Dermis microvascular lymphatic vessel endothelial cell (primary cell): ENCODE data around the gene ZNF785. TPM values are rescaled to one million over a fixed set of nuclear protein-coding genes. Genes with fewer than 3 reads are reported as not detected.
A peak's percentile ranks its signal among the peaks of the same experiment; 100 is the strongest.
"Not testable (repeated sequence)": the region's sequence is repeated elsewhere in the genome, so short reads cannot be mapped to it uniquely, and the experiment has no call there.

Experiments
- DNase-seq, 2 donors: peaks; one replicate each; pipeline versions ENCODE4 v3.0.0 to v3.0.0-alpha.2; 2010; ENCODE audit warnings: low read depth in 2 of 2
- total RNA-seq: library from RNA; depleted of rRNA; stranded (reverse); fragments of >200 nt; gene quantifications from 2 replicates; pipeline ENCODE4 v1.2.1, GENCODE V29; 2014

The ZNF785 gene
- total RNA-seq = 6.4 and 9.6 TPM in 2 replicates

DNA sequence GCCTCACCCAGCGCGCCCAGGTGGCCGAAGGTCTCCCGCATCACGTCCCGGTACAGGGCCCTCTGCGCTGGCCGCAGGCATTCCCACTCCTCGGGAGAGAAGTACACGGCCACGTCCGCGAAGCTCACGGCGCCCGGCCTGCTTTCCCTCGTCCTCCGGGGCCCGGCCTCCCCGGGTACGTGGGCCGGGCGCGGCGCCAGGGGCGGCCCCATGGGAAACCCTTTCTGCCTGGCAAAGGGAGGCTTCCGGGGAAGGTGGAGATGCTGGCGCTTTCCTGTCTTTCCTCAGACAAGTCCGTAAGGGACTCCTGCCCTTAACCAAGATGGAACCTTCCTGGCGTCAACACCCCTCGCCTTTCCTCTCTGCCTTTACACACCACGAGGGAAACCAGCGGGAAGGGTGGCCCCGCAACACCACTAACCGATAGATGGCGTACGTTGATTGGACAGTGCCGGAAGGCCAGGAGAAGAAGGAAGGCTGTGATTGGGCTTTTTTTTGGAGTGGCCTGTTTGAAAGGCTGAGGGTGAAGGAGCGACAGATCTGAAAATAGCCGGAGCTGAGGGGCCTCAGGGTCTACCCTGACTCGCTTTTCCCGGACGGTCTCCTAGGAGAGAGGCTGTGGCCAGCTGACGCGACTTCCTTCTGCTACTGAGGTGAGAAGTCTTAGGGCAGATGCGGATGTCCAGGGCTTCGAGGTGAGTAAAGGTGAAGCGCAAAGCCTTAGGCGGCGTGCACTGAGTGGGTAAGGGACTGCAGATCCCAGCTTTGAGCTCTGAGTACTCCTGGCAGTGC, at the start of gene ZNF785:
ZNF785 (minus strand) TSS at position 298 of the 792 bp plus-strand sequence; CDS start at position 212, 86 bp downstream.
- peak; percentile 97 to 99 for DNase-seq

DNA sequence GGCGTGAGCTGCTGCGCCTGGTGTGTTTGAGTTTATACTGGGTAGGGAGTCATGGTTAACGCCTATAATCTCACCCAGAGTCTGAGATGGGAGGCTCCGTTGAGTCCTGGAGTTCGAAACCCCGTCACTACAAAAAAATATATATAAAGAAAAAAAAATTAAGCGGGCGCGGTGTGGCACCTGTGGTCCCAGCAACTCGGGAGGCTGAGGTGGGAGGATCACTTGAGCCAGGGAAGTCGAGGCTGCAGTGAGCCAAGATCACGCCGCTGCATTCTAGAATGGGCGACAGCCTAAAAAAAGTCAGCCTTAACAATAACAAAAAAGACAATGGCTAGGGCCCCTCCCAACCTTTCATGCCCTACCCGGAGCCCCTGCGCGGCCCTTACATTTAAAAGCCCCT, 48.0 kb upstream of the ZNF785 start:
- DNase-seq = no peak

DNA sequence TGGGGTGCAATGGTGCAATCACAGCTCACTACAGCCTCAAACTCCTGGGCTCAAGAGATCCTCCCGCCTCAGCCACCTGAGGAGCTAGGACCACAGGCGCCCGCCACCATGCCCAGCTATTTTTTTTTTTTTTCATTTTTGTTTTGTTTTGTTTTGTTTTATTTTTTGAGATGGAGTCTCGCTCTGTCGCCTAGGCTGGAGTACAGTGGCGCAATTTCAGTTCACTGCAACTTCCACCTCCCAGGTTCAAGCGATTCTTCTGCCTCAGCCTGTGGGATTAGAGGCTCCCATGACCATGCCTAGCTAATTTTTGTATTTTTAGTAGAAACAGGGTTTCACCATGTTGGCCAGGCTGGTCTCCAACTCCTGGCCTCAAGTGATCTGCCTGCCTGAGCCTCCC, 47.0 kb upstream of the ZNF785 start:
- not testable (repeated sequence) for DNase-seq

DNA sequence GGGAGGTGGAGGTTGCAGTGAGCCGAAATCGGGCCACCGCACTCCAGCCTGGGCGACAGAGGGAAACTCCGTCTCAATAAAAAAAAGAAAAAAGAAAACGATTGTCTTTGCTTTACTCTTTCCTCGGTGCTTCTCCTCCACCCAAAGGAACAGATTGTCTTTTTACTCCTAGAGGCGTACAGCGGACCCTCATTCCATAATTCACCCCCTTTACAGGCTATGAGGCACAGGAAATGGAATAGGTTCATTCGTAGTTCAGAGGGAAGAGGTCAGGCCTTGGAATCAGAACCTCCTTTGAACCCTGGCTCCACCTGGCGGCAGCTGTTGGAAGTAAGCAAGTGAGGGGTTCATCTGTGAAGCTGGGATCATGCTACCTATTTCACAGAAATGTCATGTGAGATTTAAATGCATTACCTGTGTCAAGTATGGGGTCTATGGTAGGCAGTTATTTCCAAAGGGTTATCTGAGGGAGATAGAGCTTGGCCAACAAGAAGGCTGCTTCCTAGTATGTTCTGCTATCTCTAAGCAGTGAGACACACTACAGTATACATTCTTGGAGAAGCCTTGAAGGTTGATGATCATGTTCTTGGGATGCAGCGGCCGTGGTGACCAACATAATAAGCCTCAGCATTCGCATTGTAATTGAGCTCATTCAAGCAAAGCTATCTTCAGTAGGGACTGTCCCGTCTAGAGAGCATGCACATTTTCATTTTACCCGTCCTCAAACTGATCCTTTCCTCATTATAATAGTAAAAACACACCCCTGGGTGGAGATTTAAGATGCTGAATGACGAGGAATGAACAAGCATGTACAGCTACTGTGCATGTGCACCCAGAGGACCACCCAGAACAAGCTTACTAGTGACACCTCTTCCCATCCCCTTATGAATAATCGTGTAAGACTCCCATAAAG, 43.4 kb upstream of the ZNF785 start:
- DNase-seq = peak; percentile 54 to 70

DNA sequence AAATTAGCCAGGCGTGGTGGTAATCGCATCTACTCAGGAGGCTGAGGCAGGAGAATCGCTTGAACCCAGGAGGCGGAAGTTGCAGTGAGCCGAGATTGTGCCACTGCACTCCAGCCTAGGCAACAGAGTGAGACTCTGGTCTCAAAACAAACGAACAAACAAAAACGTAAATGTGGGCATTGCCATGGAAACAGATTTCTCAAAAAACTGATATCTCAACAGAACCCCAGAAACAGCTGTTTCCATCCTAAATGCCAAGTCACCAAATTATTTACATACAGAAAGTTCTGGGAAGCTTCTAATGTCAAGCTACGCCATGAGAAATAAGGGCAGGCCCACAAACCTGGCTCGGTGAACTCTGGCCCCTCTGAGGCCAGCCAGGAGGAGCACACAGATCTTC, 40.7 kb upstream of the ZNF785 start:
- no peak for DNase-seq

DNA sequence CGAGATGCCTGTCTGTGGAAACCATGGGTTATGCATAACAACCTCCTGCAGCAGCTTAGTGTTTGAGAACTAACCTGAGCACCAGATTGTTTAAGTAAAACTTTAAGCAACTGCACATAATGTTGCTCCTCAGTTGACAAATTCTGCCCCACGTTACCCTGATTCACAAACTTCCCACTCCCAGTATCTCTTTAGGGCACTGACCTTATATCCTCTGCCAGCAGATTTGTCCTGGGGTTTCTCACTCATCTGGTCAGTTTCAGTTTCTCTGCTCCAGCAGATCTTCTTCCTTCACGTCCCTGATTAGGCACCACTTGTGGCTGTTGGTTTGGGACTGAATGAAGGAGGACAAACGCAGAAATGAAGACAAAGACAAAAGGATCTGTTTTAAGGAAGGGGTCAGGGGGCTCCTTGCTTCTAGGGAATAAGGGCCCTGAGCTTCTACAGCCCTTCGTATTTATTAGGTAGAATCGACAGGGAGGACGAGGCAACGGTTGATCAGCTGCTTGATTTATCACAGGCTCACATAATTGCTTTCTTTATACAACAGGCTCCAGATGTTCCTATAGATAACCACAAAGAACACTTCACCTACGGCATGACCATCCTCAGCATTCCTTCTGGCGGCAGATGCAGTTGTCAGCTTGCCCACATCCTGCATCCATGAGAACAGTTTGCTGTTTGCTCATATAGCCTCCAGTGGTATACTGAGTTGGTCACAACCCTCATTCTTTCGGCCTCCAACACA, 38.2 kb upstream of the ZNF785 start:
- DNase-seq = no peak

DNA sequence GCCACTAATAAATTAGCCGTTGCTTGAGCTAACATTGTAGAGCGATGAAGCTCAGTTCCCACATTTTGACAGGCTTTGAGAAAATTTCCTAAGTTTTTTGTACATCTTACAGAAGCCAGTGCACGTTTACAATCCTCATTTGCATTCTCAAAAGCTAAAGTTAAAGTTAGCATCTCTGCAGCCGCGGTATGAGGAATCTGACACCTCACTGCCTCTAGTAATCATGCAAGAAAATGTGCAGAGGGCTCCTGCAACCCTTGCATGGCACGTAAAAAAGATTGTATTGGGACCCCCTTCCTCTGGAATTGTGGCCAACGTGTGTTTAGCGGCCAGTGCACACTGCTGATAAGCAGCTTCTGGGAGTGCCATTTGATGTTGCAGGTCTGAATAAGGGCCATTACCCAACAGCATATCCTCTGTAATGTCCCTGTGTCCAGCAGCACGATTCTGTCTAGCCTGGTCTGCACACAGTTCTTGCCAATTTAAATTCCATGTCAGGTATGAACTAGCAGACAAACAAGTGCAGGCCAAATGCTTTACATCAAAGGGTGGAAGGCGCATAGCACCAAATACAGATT, 37.0 kb upstream of the ZNF785 start:
- DNase-seq = no peak

DNA sequence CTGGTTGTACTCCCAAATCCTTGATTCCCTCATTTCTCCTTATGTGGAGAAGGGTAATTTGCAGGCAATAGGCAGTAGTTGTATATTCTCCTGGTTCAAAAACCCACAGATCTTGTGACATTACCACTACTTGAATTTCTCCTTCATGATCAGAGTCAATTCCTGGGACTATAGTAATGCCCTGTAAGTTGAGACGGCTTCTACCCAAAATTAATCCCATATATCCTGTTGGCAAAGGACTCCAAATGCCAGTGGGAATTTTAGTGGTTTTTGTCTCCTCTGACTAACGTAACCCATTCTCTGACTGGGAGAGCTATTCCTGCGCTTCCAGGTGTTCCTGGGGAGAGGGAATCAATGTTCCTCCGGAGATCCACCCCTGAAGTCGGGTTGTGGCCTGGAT, 36.3 kb upstream of the ZNF785 start:
- DNase-seq = no peak

DNA sequence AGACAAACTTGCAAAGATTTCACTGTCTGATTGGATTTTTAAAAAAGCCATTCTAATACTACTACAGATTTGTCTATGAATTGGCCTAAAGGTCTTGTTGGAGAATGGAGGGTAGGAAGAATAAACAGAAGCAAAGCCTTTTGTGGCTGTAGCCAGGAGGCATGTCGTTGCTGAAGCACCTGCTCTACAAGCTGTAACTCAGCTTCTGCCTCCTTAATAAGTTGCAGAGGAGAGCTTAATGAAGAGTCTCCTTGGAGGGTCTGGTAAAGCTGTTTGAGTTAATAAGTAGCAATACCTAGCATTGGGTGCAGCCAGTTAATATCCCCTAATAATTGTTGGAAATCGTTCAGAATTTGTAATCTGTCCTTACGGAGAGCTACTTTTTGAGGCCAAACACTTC, 34.7 kb upstream of the ZNF785 start:
- no peak for DNase-seq

DNA sequence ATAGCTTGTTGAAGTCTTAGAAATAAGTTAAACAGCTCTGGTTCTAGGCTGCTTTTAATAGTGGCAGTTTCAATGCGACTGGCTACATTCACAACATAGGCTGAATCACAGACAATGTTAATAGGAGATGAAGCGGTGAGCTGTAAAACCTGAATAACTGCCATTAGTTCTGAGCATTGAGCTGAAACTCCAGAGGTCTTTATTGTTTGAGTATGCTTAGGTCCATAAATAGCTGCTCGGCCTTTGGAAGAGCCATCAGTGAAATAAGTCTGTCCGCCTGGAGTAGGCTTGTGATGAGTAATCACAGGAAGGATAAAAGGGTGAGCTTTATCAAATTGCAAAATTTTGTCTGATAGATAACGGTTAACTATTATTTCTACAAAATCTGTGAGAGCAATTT, 34.1 kb upstream of the ZNF785 start:
- no peak for DNase-seq

DNA sequence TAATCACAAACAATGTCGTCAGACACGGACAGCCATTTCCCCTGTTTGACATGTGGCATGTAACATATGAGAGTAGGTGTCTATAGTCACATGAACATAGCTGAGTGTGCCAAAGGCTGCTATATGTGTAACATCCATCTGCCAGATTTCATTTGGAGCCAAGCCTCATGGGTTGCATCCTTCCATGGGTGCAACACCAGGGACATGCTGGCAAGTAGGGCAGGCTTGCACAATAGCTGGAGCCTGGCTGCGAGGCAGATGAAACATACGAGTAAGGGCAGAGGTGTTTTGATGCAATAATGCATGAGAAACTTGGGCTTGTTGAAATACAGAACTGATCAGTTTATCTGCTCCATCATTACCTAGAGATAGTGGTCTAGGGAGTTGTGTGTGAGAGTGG, 33.7 kb upstream of the ZNF785 start:
- DNase-seq = no peak

DNA sequence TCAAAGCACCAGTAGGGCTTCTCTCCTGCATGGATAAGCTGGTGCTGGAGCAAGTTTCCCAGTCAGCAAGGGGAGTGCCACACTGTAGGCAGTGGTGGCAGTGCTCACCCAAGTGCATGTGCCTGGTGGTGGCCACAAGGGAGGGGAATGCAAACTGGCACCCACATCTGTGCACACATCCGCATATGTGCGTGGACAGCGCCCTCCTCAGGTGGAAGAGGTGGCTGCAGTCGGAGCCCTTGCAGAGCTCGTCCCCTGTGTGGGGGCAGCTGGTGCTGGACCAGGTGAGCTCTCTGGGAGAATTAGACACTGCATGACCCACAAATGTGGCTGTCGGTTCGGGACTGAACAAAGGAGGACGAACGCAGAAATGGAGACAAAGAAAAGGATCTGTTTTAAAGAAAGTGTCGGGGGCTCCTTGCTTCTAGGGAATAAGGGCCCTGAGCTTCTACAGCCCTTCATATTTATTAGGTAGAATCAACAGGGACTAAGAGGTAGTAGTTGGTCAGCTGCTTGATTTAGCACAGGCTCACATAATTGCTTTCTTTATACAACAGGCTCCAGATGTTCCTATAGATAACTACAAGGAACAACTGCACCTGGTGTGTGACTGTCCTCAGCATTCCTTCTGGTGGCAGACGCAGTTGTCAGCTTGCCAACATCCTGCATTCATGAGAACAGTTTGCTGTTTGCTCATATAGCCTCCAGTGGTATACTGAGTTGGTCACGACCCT, 30.0 kb upstream of the ZNF785 start:
- DNase-seq = peak in 1 of 2 donors; percentile 58

DNA sequence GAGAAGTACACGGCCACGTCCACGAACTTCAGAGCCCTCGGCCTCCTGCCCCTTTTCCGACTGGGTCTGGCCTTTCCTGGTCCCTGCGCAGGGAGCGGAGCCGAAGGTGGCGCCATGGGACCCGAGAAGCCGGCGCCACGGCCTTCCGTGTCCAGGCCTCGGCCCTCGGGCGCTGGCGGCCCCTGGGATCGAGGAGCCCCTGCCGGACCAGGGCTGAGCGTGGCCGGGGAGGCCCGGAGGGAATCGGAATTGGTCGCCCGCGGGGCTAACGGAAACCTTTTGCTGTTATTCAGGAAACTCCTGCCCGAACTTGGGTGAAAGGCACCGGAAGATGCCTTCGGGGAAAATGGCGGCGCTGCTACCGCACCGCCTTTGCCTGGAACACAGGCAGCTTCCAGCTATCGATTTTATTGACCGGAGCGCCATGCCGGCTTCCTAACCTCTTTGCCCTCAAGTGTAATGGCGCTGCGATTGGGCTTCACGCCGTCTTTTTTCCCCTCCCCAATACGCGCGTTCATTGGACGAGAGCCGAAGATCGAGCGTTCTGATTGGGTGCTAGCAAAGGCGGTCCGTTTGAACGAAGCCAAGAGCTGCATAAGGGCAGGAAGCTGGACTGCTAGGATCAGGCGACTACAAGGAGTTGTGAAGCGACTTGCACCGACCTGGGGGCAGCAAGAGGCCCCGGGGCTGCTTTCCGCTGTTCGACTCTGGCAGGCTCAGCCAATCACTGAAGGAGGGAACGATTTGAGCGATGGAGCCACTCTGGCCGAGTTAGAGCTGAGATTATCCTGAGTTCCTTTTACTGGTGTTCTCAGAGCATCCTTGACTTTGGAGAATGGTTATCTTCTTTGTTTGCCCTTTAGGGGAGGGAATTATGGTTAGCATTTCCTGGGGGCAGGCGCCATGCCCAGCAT, 24.7 kb upstream of the ZNF785 start, which contains the start of gene ZNF689:
ZNF689 (minus strand) TSS at position 464 of the 914 bp plus-strand sequence; CDS start at position 116, 348 bp downstream.
- peak; percentile 95 to 97 for DNase-seq

DNA sequence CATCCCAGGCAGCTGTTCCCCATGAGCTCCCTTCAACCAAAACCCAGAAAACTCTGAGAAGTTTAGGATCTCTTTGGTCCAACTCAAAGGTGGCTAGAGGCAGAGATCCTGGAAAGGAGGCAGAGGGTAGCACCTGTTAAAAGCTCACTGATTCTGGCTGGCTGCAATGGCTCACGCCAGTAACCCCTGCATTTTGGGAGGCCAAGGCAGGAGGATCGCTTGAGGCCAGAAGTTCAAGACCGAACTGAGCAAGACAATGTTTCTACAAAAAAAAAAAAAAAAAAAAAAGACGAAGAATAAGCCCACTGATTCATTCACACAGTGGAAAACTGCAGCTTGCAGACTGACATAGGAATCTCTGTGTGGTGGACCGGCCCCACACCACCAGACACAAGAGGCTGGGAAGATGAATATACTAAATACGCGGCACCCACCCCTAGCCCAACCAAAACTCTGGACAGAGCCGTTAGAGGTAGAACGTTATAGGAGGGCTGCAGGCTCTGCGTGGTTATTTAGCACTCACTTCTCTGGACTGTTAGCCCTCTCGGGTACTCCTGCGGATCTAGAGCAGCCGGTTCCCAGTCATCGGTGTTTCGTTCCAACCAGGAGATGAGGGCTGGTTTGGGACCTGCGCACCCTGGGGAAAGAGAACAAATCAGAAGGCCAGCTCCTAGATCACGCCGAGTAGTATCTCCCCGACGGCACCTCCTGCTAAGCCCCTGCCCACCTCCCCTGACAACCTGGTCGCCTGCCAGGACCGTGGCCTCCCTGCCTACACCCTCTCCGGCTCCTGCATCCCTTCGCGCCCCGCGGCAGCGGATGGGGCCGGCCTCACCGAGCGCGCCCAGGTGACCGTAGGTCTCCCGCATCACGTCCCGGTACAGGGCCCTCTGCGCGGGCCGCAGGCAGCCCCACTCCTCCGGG, 23.8 kb upstream of the ZNF785 start:
- peak in 1 of 2 donors; percentile 40 for DNase-seq

DNA sequence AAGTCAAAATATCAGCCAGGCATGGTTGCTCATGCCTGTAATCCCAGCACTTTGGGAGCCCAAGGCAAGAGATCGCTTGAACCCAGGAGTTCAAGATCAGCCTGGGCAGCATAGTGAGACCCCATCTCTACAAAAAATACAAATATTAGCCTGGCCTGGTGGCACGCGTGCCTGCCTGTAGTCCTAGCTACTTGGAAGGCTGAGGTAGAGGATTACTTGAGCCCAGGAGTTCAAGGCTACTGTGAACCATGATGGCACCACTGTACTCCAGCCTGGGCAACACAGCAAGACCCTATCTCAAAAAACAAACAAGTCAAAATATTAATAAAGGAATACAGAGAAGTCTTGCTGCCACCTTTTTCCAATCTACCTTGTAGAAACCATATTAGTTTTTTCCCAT, 20.5 kb upstream of the ZNF785 start:
- DNase-seq = no peak

DNA sequence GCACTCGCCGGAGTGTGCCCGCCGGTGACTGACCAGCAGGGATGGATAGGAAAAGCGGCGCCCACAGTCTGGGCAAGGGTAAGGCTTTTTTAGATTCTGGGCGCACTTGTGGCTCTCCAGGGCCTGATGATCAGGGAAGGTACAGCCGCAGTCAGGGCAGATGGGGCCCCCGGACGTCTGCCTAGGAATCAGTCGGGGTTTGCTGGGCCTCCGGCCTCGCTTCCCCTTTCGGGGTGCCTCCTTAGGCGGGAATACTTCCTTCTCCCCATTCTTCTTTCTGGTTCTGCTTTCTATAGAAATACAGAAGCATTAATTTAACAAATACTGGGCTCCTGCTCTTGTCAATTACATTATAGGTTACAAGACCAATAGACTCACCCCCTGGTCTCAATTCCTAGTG, 19.7 kb upstream of the ZNF785 start:
- DNase-seq = no peak

DNA sequence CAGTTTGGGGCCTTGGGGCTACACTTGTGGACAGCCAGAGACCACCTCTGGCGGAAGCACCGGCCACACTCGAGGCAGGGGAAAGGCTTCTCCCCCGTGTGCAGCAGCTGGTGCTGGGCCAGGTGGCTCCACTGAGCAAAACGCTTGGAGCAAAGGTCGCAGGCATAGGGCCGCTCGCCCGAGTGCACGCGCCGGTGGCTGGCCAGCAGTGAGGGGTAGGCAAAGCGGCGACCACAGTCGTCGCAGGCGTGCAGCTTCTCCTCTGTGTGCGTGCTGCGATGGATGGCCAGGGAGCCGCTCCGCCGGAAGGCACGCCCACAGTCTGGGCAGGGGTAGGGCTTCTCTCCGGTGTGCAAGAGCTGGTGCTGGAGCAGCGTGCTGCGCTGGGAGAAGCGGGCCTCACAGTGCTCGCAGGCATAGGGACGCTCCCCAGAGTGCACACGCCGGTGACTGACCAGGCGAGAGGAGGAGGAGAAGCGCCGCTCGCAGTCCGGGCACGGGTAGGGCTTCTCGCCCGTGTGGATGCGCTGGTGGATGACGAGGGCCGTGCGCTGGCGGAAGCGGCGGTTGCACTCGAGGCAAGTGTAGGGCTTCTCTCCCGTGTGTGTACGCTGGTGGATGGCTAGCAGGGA, 18.9 kb upstream of the ZNF785 start:
- DNase-seq = no peak

DNA sequence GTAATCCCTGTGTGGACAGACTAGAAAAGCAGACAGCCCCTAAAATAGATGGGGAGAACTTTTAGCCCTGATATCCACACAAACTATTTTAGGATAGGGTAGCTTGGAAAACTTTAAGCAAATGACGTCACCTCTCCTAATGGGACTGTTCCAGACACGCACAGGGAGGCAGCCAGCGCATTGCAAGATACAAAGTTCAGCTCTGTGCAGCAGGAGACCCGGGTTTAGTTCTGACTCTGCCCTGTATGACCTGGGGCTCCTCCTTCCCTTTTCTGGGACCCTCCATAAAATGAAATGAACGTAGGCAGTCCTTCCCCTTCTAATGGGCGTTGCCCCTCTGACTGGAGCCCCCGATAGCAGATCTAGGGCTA, 18.4 kb upstream of the ZNF785 start:
- no peak for DNase-seq
